ENCODE measurements around the gene SYCE3.

Gene SYCE3

DNA sequence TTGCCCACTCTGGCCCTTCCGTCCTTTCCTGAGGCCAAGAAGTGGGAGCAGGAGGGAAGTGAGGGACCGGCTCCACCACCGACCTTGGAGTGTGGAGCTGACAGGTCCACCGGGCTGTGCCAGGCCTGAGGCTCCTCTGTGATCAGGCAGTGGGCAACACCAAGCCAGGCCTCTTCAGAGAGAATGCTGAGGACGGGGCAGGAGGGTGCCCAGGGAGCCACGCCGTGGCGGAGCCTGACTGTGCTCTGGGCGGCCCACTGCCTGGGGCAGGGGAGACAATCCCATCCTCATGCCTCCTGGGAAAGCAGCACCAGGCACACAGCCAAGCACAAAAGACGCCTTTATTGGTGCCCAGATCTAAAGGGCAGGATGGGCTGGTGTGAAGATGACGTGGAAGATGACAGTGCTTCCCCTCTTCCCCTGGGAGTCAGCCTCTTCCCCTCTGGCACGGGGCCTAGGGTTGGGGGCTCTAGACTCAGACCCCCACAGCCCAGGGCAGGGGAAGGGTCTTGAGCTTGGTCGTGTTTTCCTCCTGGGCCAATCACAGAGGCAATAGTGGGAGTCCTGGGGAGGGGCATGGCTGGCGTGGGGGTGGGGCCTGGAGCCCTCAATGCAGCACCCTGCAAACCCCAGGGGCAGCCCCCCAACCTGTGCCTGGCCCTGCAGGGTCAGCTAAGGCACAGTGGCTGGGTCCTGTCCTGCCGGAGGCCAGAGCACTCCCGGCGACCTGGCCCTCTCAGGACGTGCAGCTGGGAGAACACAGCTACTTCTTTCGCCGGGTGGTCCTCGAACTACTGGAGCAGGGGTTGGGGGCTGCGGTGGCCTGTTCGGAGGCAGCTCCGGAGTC lies 59.9 kb downstream of the SYCE3 start:
- H3K4me3 ChIP-seq (ENCODE audit: low read length, poor library complexity, severe bottlenecking) = no peak overlapping the region
- no peaks in the 10 kb centered on the region for H3K36me3 ChIP-seq (ENCODE audit: insufficient read depth, low read length)
- H3K27me3 ChIP-seq (ENCODE audit: insufficient read depth, low read length, poor library complexity, severe bottlenecking) = no peaks in the 10 kb centered on the region
- H4K20me1 ChIP-seq (ENCODE audit: insufficient read depth, low read length, poor library complexity, severe bottlenecking) = no peaks in the 10 kb centered on the region
- no peak overlapping the region for H3K9ac ChIP-seq (ENCODE audit: low read depth, low read length, poor library complexity, severe bottlenecking)
- H3K9me2 ChIP-seq (replicated peaks; ENCODE audit: low read depth, low read length) = no peaks in the 10 kb centered on the region
- H3K4me1 ChIP-seq (ENCODE audit: insufficient read depth, low read length, poor library complexity, severe bottlenecking) = no peaks in the 10 kb centered on the region
- H3K9me3 ChIP-seq (ENCODE audit: insufficient read depth, low read depth, low read length) = no peaks in the 10 kb centered on the region
- H2AFZ ChIP-seq (ENCODE audit: low read length) = no peak overlapping the region
- H3K4me2 ChIP-seq (ENCODE audit: low read depth, low read length, poor library complexity, severe bottlenecking) = no peak overlapping the region
- H3K79me2 ChIP-seq (ENCODE audit: insufficient read depth, low read length) = peaks cover 26% of the 10 kb centered on the region; the same call in 1 of the 2 replicates
- TF ChIP-seq CTCF (conservative IDR thresholded peaks at IDR 0.05; ENCODE audit: low read length) (no peak), EZH2phosphoT487 (IDR thresholded peaks at IDR 0.05; ENCODE audit: borderline replicate concordance) (no peak)
- no peaks in the 10 kb centered on the region for H3F3A ChIP-seq (ENCODE audit: low read depth)

DNA sequence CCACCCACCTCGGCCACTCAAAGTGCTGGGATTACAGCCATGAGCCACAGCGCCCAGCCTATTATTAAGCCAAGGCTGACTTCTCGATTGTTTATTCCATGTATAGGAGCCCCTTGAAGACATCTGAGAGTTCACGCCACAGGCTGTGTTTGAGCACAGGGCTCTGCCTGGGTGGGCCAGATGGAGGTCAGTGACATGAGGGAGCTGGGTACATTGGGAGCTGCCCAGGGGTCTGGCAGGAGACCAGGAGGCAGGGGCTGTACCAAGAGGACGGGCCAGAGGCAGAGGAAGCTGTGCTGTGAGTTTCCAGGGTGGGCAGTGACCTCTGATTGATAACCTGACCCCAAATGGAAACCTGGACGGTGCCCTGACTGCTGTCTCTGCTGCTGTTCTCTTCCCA lies 60.6 kb downstream of the SYCE3 start:
- H2AFZ ChIP-seq (ENCODE audit: low read length) = no peak overlapping the region
- H3K4me1 ChIP-seq (ENCODE audit: insufficient read depth, low read length, poor library complexity, severe bottlenecking) = no peaks in the 10 kb centered on the region
- H3K9me3 ChIP-seq (ENCODE audit: insufficient read depth, low read depth, low read length) = no peaks in the 10 kb centered on the region
- H3K36me3 ChIP-seq (ENCODE audit: insufficient read depth, low read length) = no peaks in the 10 kb centered on the region
- TF ChIP-seq EZH2phosphoT487 (IDR thresholded peaks at IDR 0.05; ENCODE audit: borderline replicate concordance) = no peak
- no peak for TF ChIP-seq CTCF (conservative IDR thresholded peaks at IDR 0.05; ENCODE audit: low read length)
- H3K9ac ChIP-seq (ENCODE audit: low read depth, low read length, poor library complexity, severe bottlenecking) = no peak overlapping the region
- no peak overlapping the region for H3K4me3 ChIP-seq (ENCODE audit: low read length, poor library complexity, severe bottlenecking)
- peaks cover 22% of the 10 kb centered on the region; the same call in 1 of the 2 replicates for H3K79me2 ChIP-seq (ENCODE audit: insufficient read depth, low read length)
- no peak overlapping the region for H3K4me2 ChIP-seq (ENCODE audit: low read depth, low read length, poor library complexity, severe bottlenecking)
- no peaks in the 10 kb centered on the region for H3K27me3 ChIP-seq (ENCODE audit: insufficient read depth, low read length, poor library complexity, severe bottlenecking)
- no peaks in the 10 kb centered on the region for H3K9me2 ChIP-seq (replicated peaks; ENCODE audit: low read depth, low read length)
- H3F3A ChIP-seq (ENCODE audit: low read depth) = no peaks in the 10 kb centered on the region
- H4K20me1 ChIP-seq (ENCODE audit: insufficient read depth, low read length, poor library complexity, severe bottlenecking) = no peaks in the 10 kb centered on the region

Measured in Loucy (cell line).